HepG2 (cell line): ENCODE measurements around the gene PPP2R2B. TPM values are rescaled to one million over a fixed set of nuclear protein-coding genes. Genes with fewer than 3 reads are reported as not detected.

ENCODE experiments used
- ATAC-seq: fragments of 200-7000 bp; cut with Tn5 transposase; 3 replicates; pipeline ENCODE4 v1.9.1; 2020; ENCODE audit warnings: mild to moderate bottlenecking, moderate library complexity
- BruUV-seq: library from RNA; stranded (reverse); fragments of 400-500 nt; replicated peaks from 2 replicates; lab custom pipeline; 2021; lab: Mats Ljungman, UMichigan
- CTCF ChIA-PET: fragments of 300-600 bp; formaldehyde crosslinking; extraction: SDS; loops from one replicate; lab custom pipeline; 2021; ENCODE audit warnings: low total read pairs, inconsistent platforms, low intra/inter-chr PET ratio; lab: Yijun Ruan, JAX
- POLR2A ChIA-PET: fragments of 350-600 bp; sonication (Branson Sonifier 250); formaldehyde crosslinking; loops from one replicate; lab custom pipeline; 2020; ENCODE audit warnings: antibody characterized with exemption, inconsistent platforms; lab: Yijun Ruan, JAX
- DNase-seq: peaks from one replicate; pipeline ENCODE4 v3.0.0-alpha.2; 2015; ENCODE audit warnings: low spot score
- FAIRE-seq: peaks from 3 replicates; lab custom pipeline; 2011; peaks lifted over from hg19 to GRCh38; lab: Jason Lieb, UNC
- H2AFZ ChIP-seq: one replicate; pipeline ENCODE4 v1.6.1; 2011; ENCODE audit warnings: low read length, inconsistent platforms
- H3K27ac ChIP-seq: fragments of 300-600 bp; 3 replicates; pipeline ENCODE4 v1.8.0; 2011; ENCODE audit warnings: mixed run types, mild to moderate bottlenecking, mixed read lengths, low read length, inconsistent platforms; ENCODE audit not compliant: insufficient read depth; ENCODE audit errors: extremely low read length
- H3K27me3 ChIP-seq, 2 experiments: fragments of 200-600 bp in 1 of 2; 2 replicates in 1 of 2; 3 replicates in 1 of 2; pipeline versions ENCODE4 v1.6.0 to v1.8.0; 2011; ENCODE audit warnings: low read length in 2 of 2, mild to moderate bottlenecking in 2 of 2, moderate library complexity in 2 of 2, inconsistent platforms in 1 of 2; ENCODE audit not compliant: insufficient read depth in 2 of 2, control insufficient read depth in 1 of 2
- H3K36me3 ChIP-seq, 2 experiments: fragments of 200-600 bp in 1 of 2; replicated peaks in 1 of 2; 2 replicates in 1 of 2; 3 replicates in 1 of 2; pipeline versions ENCODE4 v1.5.1 to v1.8.0; 2011; ENCODE audit warnings: low read length in 2 of 2, inconsistent platforms in 1 of 2; ENCODE audit not compliant: insufficient read depth in 2 of 2, control insufficient read depth in 1 of 2
- H3K4me1 ChIP-seq: 2 replicates; pipeline ENCODE4 v1.5.1; 2012; ENCODE audit warnings: low read length, inconsistent platforms; ENCODE audit not compliant: insufficient read depth
- H3K4me2 ChIP-seq: 2 replicates; pipeline ENCODE4 v1.6.0; 2011; ENCODE audit warnings: low read depth, low read length, inconsistent platforms
- H3K4me3 ChIP-seq, 3 experiments: fragments of 200-600 bp in 1 of 3; sonication (generic), shearing (Covaris generic) in 1 of 3; replicated peaks in 1 of 3; 2 replicates each; pipeline ENCODE4 v1.5.1; 2011 to 2016; ENCODE audit warnings: low read length in 3 of 3, inconsistent platforms in 2 of 3, low read depth in 2 of 3, mild to moderate bottlenecking in 2 of 3, control low read depth in 1 of 3, mixed read lengths in 1 of 3; ENCODE audit not compliant: insufficient read depth in 1 of 3
- H3K79me2 ChIP-seq: one replicate; pipeline ENCODE4 v1.6.1; 2011; ENCODE audit warnings: low read length, inconsistent platforms; ENCODE audit not compliant: insufficient read depth
- H3K9ac ChIP-seq: 2 replicates; pipeline ENCODE4 v1.6.0; 2011; ENCODE audit warnings: mild to moderate bottlenecking, low read depth, low read length, inconsistent platforms; ENCODE audit not compliant: insufficient read depth
- H3K9me3 ChIP-seq: 2 replicates; pipeline ENCODE4 v1.5.1; 2012; ENCODE audit warnings: mild to moderate bottlenecking, low read length
- H4K20me1 ChIP-seq: 2 replicates; pipeline ENCODE4 v1.6.0; 2011; ENCODE audit warnings: inconsistent platforms, mild to moderate bottlenecking, low read length, moderate library complexity; ENCODE audit not compliant: insufficient read depth
- ATF4 ChIP-seq, 2 experiments: fragments of 450-650 bp in 1 of 2; sonication (generic) in 1 of 2; formaldehyde crosslinking; IDR thresholded peaks; 2 replicates each; pipeline versions ENCODE4 v1.5.0 to v1.8.0; 2020 to 2022; ENCODE audit warnings: mild to moderate bottlenecking in 1 of 2, missing genetic modification reagents in 1 of 2
- CCDC6 ChIP-seq: sonication (generic); formaldehyde crosslinking; IDR thresholded peaks from 2 replicates; pipeline ENCODE4 v1.8.1; 2022; ENCODE audit warnings: mild to moderate bottlenecking, missing genetic modification reagents, moderate library complexity
- HCFC1 ChIP-seq: fragments of 150-350 bp; IDR thresholded peaks from 2 replicates; pipeline ENCODE4 v1.6.1; 2014; ENCODE audit warnings: low read depth, low read length
- HHEX ChIP-seq: IDR thresholded peaks from 2 replicates; pipeline ENCODE4 v1.6.1; 2016; ENCODE audit warnings: control low read depth
- JUND ChIP-seq: sonication (generic); formaldehyde crosslinking; IDR thresholded peaks from 2 replicates; pipeline ENCODE4 v1.8.0; 2022; ENCODE audit warnings: mild to moderate bottlenecking, missing genetic modification reagents
- KLF16 ChIP-seq, 2 experiments: sonication (generic) in 1 of 2; formaldehyde crosslinking in 1 of 2; IDR thresholded peaks; 2 replicates each; pipeline versions ENCODE4 v1.6.1 to v1.8.0; 2016 to 2023; ENCODE audit warnings: missing genetic modification reagents in 2 of 2, missing compliant biosample characterization in 1 of 2
- NR2F2 ChIP-seq: IDR thresholded peaks from 2 replicates; pipeline ENCODE4 v1.6.1; 2012; ENCODE audit warnings: low read depth, inconsistent platforms, borderline replicate concordance
- PREB ChIP-seq: sonication (generic); formaldehyde crosslinking; IDR thresholded peaks from 2 replicates; pipeline ENCODE4 v1.4.0; 2020; ENCODE audit warnings: missing genetic modification reagents
- SNAPC4 ChIP-seq: sonication (generic); formaldehyde crosslinking; IDR thresholded peaks from 2 replicates; pipeline ENCODE4 v1.4.0; 2020; ENCODE audit warnings: mild to moderate bottlenecking, missing genetic modification reagents
- ZBTB37 ChIP-seq: sonication (generic); formaldehyde crosslinking; IDR thresholded peaks from 2 replicates; pipeline ENCODE4 v1.4.0; 2020; ENCODE audit warnings: mild to moderate bottlenecking, missing genetic modification reagents
- ZFP1 ChIP-seq: IDR thresholded peaks from 2 replicates; pipeline ENCODE4 v1.6.1; 2016
- ZMYM2 ChIP-seq: sonication (generic); formaldehyde crosslinking; IDR thresholded peaks from 2 replicates; pipeline ENCODE4 v1.8.0; 2022; ENCODE audit warnings: mild to moderate bottlenecking, missing genetic modification reagents
- ZNF232 ChIP-seq: sonication (generic); formaldehyde crosslinking; IDR thresholded peaks from 2 replicates; pipeline ENCODE4 v1.4.0; 2020; ENCODE audit warnings: missing genetic modification reagents, borderline replicate concordance
- ZNF280B ChIP-seq: sonication (generic); formaldehyde crosslinking; IDR thresholded peaks from 2 replicates; pipeline ENCODE4 v1.5.0; 2020; ENCODE audit warnings: missing genetic modification reagents, mild to moderate bottlenecking, borderline replicate concordance
- WGBS: methylation state at CpG from one replicate; pipeline ENCODE4 v1.1.6; 2017; ENCODE audit warnings: low lambda C conversion rate; 5-methylcytosine and 5-hydroxymethylcytosine counted together
- in situ Hi-C: cut with HindIII; loops from 2 replicates; pipeline ENCODE4 v1.10.0; 2017; ENCODE audit warnings: low pct_unique_long_range_greater_than_20kb; ENCODE audit not compliant: extremely low pct_ligation_motif_present
- intact Hi-C: fragments of 100-400 bp; cut with micrococcal nuclease; formaldehyde crosslinking; loops from one replicate; pipeline ENCODE4 v1.10.0; 2022; ENCODE audit not compliant: unreplicated experiment
- polyA plus RNA-seq, 8 experiments: library from polyadenylated mRNA; depleted of rRNA in 3 of 8; stranded (reverse) in 7 of 8; unstranded in 1 of 8; fragments of >200 nt; fragmentation: Illumina TruSeq in 4 of 8; extraction: Trizol in 4 of 8; gene quantifications; 2 replicates each; pipeline versions ENCODE4 v1.2.1 to v1.2.3, GENCODE V29; 2011 to 2016; ENCODE audit warnings: low read depth in 4 of 8, missing spikeins in 1 of 8, mixed read lengths in 1 of 8; ENCODE audit not compliant: insufficient read depth in 1 of 8
- total RNA-seq, 5 experiments: library from RNA; depleted of rRNA; stranded (reverse); fragments of >200 nt; fragmentation: Illumina TruSeq; extraction: Trizol; gene quantifications; 2 replicates each; pipeline ENCODE4 v1.2.3, GENCODE V29; 2016; ENCODE audit warnings: low read depth in 1 of 5

The PPP2R2B gene
- total and polyA plus RNA-seq, 2 of the 13 experiments (the other 11 are each of a cell fraction or from before 2014, with no cell fraction given), result not detected

- TF ChIP-seq ATF4 (CRISPR knock-in tag; IDR thresholded peaks at IDR 0.05) (no peak), ZNF232 (CRISPR knock-in tag) (no peak), HHEX (CRISPR knock-in tag) (no peak), SNAPC4 (no peak), HCFC1 (no peak)
Observed at GRCh38 chr5:146753641-146754040, 124.9 kb downstream of the PPP2R2B start (continued).

- Histone ChIP-seq H4K20me1 (no peaks in the 10 kb centered on the region), H3K36me3 (no peaks in the 10 kb centered on the region), H2AFZ (no peak overlapping the region), H3K4me2 (no peak overlapping the region), H3K9ac (no peak overlapping the region), H3K27ac (no peak overlapping the region), H3K27me3 (no peaks in the 10 kb centered on the region), H3K79me2 (no peaks in the 10 kb centered on the region), H3K9me3 (no peaks in the 10 kb centered on the region), H3K4me1 (no peaks in the 10 kb centered on the region), H3K4me3 (no peak overlapping the region)
- DNase-seq (no peak), ATAC-seq (no peak), FAIRE-seq (no peak)
- WGBS, result 44% methylated on average over 3 of the region's 3 CpGs
- ChIA-PET CTCF (no interaction called here), POLR2A (no interaction called here)
- no TSS peak for BruUV-seq
- in situ Hi-C loops, result no loop called here
- intact Hi-C loops, result no loop called here
- TF ChIP-seq ZMYM2 (CRISPR knock-in tag), result no peak
- TF ChIP-seq NR2F2, result no peak
- no peak for TF ChIP-seq ZBTB37 (CRISPR knock-in tag)
- TF ChIP-seq CCDC6 (CRISPR knock-in tag), result no peak
- TF ChIP-seq ZFP1 (CRISPR knock-in tag), result no peak
- TF ChIP-seq ZNF280B (CRISPR knock-in tag), result no peak
- no peak for TF ChIP-seq KLF16 (CRISPR knock-in tag; IDR thresholded peaks at IDR 0.05)
- no peak for TF ChIP-seq JUND
- TF ChIP-seq PREB (CRISPR knock-in tag), result no peak
Observed at GRCh38 chr5:146751781-146752401, 126.7 kb downstream of the PPP2R2B start.
